Measurements from ENCODE around the gene STK38L.
"Not testable (repeated sequence)": the region's sequence is repeated elsewhere in the genome, so short reads cannot be mapped to it uniquely, and the experiment has no call there.

- TF ChIP-seq CTCF, POLR2AphosphoS5 (IDR thresholded peaks at IDR 0.05): not testable (repeated sequence)
These were observed 12.7 kb upstream of the STK38L start for GRCh38 chr12:27231374-27231773.
